ENCODE measurements around the gene CHCHD4. TPM values are rescaled to one million over a fixed set of nuclear protein-coding genes. Genes with fewer than 3 reads are reported as not detected.
A peak's percentile ranks its signal among the peaks of the same experiment; 100 is the strongest.

Gene CHCHD4
- total and polyA plus RNA-seq, 8 donors = 3.2 to 8.6 (median 5.3) TPM

DNA sequence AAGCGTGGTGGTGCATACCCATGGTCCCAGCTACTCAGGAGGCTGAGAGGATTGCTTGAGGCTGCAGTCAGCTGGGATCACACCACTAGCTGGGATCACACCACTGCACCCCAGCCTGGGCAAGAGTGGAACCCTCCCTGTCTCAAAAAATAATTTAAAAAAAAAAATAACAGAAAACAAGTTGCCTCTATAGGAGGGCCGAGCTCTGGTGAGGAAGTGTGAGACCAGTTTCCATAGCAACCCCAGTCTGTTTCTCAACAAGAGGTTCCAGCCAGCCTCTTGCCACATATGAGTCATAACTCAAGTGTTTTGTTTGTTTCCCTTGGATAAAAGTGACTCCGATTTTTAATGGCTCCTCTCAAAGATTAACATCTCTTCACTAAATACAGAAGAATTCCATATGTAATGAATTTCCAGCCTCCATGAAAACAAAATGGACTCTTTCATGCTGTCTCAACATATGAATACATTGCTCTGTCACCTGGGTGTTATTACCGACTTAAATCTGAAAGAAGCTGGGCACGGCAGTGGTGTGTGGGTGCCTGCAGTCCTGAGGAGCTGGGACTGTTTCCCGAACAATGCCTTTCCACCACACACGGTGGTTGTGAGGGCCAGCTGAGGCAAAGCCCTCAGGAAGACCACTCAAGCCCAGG lies 19.9 kb upstream of the CHCHD4 start:
- ATAC-seq = peak; percentile 89 to 94 (median 92)
- 36 to 41% methylated on average over 7 of the region's 7 CpGs for WGBS, 2 donors

DNA sequence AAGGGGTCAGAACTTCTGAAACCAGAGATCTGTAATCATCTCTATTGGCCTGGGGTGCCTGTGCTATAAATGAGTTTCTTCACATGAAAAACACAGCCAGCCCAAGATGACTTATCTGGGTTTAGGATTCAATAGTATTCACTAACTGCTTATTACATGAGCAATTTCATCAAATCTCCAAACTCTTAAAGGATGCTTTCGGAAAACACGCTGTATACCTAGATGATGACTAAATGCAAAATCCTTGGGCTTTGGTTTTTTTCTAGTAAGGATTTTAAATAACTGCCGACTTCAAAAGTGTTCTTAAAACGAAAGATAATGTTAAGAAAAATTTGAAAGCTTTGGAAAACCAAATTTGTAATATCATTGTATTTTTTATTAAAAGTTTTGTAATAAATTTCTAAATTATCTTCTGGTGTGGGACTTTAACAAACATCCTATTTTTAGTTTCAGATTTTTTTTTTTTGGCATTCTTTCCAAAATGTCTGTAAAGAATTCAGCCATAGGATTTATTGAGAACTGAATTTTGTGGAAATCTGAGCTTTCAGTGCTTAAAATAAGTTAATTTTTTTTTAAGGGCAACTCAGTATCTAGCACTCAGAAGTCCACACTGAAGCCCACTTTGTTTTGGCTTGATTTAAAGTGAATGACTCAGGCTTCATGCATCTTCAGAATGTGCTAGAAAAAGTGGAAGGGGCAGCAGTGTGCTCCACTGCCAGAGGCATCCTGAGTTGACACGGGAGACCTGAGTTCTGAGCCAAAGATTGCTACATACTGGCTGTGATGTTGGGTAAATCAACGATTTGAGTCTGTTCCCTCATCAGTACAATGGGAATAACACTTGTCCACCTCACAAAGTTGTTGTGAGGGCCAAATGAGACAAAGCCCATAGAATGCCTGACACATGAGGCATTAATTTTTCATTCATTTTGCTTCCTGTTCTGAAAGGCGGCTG lies 18.9 kb upstream of the CHCHD4 start:
- H3K27me3 ChIP-seq = no peaks in the 10 kb centered on the region
- WGBS, 2 donors = 65 to 72% methylated on average over 7 of the region's 7 CpGs
- H3K36me3 ChIP-seq = peaks cover 0 to 44% (median 29%) of the 10 kb centered on the region in 3 donors
- FAIRE-seq (peak; percentile 79), DNase-seq (peak in 1 of 6 donors; percentile 22), ATAC-seq (peak; percentile 15 to 53 (median 38))
- no peak overlapping the region for H3K4me3 ChIP-seq
- H3K4me1 ChIP-seq = peaks cover 10 to 16% (median 13%) of the 10 kb centered on the region in 3 donors
- TF ChIP-seq, protein P1, sequence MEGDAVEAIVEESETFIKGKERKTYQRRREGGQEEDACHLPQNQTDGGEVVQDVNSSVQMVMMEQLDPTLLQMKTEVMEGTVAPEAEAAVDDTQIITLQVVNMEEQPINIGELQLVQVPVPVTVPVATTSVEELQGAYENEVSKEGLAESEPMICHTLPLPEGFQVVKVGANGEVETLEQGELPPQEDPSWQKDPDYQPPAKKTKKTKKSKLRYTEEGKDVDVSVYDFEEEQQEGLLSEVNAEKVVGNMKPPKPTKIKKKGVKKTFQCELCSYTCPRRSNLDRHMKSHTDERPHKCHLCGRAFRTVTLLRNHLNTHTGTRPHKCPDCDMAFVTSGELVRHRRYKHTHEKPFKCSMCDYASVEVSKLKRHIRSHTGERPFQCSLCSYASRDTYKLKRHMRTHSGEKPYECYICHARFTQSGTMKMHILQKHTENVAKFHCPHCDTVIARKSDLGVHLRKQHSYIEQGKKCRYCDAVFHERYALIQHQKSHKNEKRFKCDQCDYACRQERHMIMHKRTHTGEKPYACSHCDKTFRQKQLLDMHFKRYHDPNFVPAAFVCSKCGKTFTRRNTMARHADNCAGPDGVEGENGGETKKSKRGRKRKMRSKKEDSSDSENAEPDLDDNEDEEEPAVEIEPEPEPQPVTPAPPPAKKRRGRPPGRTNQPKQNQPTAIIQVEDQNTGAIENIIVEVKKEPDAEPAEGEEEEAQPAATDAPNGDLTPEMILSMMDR (IDR thresholded peaks at IDR 0.05) = no peak
- peak overlapping the region; percentile 75 to 94 (median 86) for H3K27ac ChIP-seq
- no peaks in the 10 kb centered on the region for H3K9me3 ChIP-seq
- intact Hi-C loops (cut with DNase I) = no loop called here

More for the DNA sequence above, 19.9 kb upstream of the CHCHD4 start:
- H3K27me3 ChIP-seq = no peaks in the 10 kb centered on the region
- H3K36me3 ChIP-seq = peaks cover 0 to 43% (median 27%) of the 10 kb centered on the region in 3 donors
- TF ChIP-seq, protein P1 (IDR thresholded peaks at IDR 0.05) = no peak
- H3K4me3 ChIP-seq = peak overlapping the region in 1 of 4 donors; percentile 25
- H3K27ac ChIP-seq = peak overlapping the region; percentile 75 to 94 (median 86)
- no peaks in the 10 kb centered on the region for H3K9me3 ChIP-seq
- peak in 3 of 6 donors; percentile 73 to 83 (median 80) for DNase-seq
- peaks cover 10 to 16% (median 13%) of the 10 kb centered on the region in 3 donors for H3K4me1 ChIP-seq
- peak; percentile 94 for FAIRE-seq
- intact Hi-C loops (cut with DNase I) = no loop called here

DNA sequence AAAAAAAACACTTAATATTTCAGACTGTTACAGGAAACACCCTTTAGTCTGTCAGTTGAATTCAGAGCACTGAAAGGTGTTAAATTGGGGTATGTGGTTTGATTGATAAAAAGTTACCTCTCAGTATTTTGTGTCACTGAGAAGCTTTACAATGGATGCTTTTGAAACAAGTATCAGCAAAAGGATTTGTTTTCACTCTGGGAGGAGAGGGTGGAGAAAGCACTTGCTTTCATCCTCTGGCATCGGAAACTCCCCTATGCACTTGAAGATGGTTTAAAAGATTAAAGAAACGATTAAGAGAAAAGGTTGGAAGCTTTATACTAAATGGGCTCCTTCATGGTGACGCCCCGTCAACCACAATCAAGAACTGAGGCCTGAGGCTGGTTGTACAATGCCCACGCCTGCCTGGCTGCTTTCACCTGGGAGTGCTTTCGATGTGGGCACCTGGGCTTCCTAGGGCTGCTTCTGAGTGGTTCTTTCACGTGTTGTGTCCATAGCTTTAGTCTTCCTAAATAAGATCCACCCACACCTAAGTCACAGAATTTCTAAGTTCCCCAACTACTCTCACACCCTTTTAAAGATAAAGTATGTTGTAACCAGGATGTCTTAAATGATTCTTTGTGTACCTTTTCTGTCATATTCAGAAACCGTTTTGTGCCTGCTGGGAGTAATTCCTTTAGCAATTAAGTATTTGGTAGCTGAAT lies 18.0 kb upstream of the CHCHD4 start:
- H3K36me3 ChIP-seq = peaks cover 0 to 36% (median 23%) of the 10 kb centered on the region in 3 donors
- peak overlapping the region in 3 of 4 donors; percentile 19 to 94 (median 75) for H3K27ac ChIP-seq
- intact Hi-C loops (cut with DNase I) = no loop called here
- H3K9me3 ChIP-seq = no peaks in the 10 kb centered on the region
- TF ChIP-seq, protein P1 (IDR thresholded peaks at IDR 0.05) = no peak
- ATAC-seq = no peak
- peaks cover 10 to 16% (median 13%) of the 10 kb centered on the region in 3 donors for H3K4me1 ChIP-seq
- no peak for FAIRE-seq
- H3K27me3 ChIP-seq = no peaks in the 10 kb centered on the region
- H3K4me3 ChIP-seq = no peak overlapping the region
- peak in 1 of 6 donors; percentile 10 for DNase-seq
- 79 to 80% methylated on average over 8 of the region's 8 CpGs for WGBS, 2 donors

DNA sequence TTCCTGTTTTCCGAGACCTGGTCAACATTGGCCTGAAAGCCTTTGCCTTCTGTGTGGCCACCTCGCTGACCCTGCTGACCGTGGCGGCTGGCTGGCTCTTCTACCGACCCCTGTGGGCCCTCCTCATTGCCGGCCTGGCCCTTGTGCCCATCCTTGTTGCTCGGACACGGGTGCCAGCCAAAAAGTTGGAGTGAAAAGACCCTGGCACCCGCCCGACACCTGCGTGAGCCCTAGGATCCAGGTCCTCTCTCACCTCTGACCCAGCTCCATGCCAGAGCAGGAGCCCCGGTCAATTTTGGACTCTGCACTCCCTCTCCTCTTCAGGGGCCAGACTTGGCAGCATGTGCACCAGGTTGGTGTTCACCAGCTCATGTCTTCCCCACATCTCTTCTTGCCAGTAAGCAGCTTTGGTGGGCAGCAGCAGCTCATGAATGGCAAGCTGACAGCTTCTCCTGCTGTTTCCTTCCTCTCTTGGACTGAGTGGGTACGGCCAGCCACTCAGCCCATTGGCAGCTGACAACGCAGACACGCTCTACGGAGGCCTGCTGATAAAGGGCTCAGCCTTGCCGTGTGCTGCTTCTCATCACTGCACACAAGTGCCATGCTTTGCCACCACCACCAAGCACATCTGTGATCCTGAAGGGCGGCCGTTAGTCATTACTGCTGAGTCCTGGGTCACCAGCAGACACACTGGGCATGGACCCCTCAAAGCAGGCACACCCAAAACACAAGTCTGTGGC lies 17.1 kb upstream of the CHCHD4 start:
- Histone ChIP-seq H3K27me3 (no peaks in the 10 kb centered on the region), H3K27ac (no peak overlapping the region), H3K4me1 (peaks cover 10 to 16% (median 13%) of the 10 kb centered on the region in 3 donors), H3K9me3 (no peaks in the 10 kb centered on the region), H3K36me3 (peaks cover 0 to 26% (median 15%) of the 10 kb centered on the region in 3 donors), H3K4me3 (no peak overlapping the region)
- no peak for FAIRE-seq
- intact Hi-C loops (cut with DNase I) = no loop called here
- ATAC-seq = no peak
- TF ChIP-seq, protein P1 (IDR thresholded peaks at IDR 0.05) = no peak
- no peak for DNase-seq
- WGBS, 2 donors = 88 to 91% methylated on average over 19 of the region's 19 CpGs
